HG02610 (cell line): ENCODE results near the gene SGCB.
"Not testable (repeated sequence)": the region's sequence is repeated elsewhere in the genome, so short reads cannot be mapped to it uniquely, and the experiment has no call there.

ENCODE experiments used
- ATAC-seq: cut with Tn5 transposase; IDR thresholded peaks from one replicate; pipeline ENCODE4 v1.9.1; 2021; ENCODE audit warnings: mild to moderate bottlenecking, moderate library complexity; ENCODE audit not compliant: unreplicated experiment

Gene SGCB, protein sequence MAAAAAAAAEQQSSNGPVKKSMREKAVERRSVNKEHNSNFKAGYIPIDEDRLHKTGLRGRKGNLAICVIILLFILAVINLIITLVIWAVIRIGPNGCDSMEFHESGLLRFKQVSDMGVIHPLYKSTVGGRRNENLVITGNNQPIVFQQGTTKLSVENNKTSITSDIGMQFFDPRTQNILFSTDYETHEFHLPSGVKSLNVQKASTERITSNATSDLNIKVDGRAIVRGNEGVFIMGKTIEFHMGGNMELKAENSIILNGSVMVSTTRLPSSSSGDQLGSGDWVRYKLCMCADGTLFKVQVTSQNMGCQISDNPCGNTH

GRCh38 chr4:52038103-52038912, at the start of gene SGCB:
Gene SGCB, minus strand, starts transcription at chr4:52038299. Its CDS starts 40 bp downstream, at chr4:52038259.
- peak; percentile 91 for ATAC-seq

- not testable (repeated sequence) for ATAC-seq
These were observed 48.3 kb upstream of the SGCB start for GRCh38 chr4:52086425-52086824.

- ATAC-seq, result no peak
These were observed 43.1 kb upstream of the SGCB start for GRCh38 chr4:52081216-52081615.

DNA sequence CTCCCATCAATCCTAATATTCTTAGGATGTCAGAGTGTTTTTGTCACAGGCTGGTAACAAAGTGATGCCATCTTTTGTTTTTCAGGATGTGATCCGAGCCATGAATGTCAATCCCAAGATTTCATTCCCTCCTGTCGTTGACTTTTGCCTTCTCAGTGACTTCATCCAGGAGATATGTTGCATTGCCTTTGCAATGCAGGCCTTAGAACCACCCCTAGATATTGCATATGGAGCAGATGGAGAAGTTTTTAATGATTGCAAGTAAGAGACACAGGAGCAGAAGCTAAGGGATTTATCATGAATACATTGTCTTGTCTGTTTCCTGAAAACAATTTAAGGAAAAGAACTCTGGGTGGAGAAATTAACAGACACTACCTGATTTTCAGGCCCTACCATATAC, 41.6 kb upstream of the SGCB start:
- ATAC-seq, result no peak

DNA sequence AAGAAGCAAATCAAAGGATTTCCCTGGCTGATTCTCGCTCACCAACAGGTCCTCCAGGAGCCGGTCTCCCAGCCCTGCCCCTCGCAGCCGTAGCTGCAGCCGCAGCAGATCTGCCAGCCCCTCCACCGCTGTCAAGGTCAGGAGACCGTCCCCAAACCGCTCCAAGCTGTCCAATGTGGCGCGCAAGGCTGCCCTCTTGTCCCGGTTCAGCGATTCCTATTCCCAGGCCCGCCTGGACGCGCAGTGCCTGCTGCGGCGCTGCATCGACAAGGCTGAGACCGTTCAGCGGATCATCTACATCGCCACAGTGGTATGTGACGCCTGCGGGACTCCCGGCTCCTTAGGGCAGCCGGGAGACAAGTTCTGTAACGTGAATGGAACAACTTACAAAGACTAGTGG, 38.6 kb upstream of the SGCB start:
- no peak for ATAC-seq

GRCh38 chr4:52071791-52072546, 33.9 kb upstream of the SGCB start:
- no peak for ATAC-seq

- no peak for ATAC-seq
These were observed 31.5 kb upstream of the SGCB start for GRCh38 chr4:52069571-52069970.

DNA sequence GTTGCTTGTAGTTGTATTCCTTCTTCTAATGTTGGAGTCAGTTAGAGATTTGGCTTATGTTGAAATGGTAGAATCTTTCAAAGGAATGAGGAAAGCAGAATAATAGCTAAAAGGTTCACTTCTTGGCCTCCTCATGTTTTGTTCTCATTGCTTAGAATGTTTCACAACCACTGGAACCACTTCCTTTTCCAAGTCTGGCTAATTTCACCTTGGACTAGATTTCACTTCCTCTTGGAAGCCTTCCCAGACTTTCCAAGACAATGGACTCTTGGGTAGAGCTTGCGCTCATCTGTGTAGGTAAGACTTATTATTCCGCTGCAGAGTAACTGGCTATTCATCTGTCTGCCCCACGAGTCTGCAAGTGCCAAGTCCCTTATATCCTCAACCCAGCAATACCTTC, 21.3 kb upstream of the SGCB start:
- ATAC-seq, result no peak

DNA sequence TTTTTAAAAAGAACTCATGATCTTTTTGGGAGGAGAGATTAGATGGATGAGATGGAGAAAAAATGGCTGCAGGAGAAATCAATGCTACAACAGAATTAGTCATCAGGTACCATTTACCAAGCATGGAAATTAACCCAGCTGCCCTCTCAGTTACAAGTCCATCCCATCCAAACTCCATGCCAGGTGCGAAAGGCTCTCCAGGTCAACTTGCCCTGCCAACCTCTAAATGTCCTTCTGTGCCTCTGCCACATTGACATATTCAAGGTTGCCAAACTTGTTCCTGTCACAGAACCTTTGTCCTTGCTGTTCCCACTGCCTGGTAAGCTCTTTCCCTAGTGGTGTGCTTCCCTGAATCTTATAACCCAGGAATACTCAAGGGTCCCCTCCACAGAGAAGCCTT, 20.2 kb upstream of the SGCB start:
- ATAC-seq, result no peak

DNA sequence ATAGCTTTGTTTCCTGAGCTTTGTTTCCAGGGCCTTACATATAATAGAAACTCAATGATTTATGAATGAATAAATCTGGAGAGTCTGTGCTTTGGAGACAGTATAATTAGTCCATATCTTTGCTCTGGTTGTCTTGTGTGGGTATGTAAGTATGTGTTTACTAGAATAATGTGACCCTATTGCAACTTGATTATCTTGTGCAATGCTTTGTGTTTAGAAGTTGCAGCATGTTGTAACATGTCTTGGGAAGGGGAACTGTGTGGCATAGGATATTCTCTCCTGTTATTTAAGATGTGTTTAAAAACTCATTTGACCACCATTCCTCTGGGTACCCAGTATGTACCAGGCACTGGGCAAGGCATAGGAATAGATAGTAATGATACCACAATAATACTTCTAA, 19.1 kb upstream of the SGCB start:
- no peak for ATAC-seq

DNA sequence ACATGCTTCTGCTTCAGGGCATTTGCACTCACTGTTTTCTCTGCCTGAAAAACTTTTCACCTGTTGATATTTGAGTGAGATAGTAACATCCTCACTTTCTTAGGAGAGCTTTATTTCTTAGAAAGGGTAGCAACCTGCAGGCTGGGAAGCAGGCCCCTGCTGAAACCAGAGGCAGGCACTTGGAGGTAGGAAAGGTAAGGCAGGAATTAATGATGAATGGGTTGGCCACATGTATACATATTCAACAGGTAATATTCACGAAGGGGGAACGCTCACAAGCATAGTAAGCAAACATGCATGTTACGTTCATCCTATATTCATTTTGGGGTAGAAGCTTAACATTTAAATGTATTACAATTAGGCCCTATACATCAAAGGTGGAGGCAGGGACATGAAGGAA, 16.2 kb upstream of the SGCB start:
- no peak for ATAC-seq

- peak; percentile 67 for ATAC-seq
These were observed 14.3 kb upstream of the SGCB start for GRCh38 chr4:52052475-52052780.

GRCh38 chr4:52051615-52052474, 13.7 kb upstream of the SGCB start:
- peak; percentile 66 for ATAC-seq

- peak; percentile 53 for ATAC-seq
These were observed 13.1 kb upstream of the SGCB start, which contains the start of gene SPATA18 for GRCh38 chr4:52051213-52051614. Gene SPATA18, plus strand, starts transcription at chr4:52051304. Its CDS starts 401 bp downstream, at chr4:52051705.

DNA sequence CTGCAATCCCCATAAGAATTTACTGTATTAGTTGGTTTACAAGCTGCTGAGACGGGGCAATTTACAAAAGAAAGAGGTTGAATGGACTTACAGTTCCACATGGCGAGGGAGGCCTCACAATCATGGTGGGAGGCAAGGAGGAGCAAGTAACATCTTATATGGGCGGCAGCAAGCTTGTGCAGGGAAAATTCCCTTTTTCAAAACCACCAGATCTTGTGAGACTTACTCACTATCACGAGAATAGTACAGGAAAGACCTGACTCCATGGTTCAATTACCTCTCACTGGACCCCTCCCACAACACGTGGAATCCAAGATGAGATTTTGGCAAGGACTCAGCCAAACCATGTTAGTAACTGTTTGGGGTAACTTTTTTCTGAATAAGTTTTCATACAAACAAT, 11.2 kb upstream of the SGCB start:
- no peak for ATAC-seq

GRCh38 chr4:52045028-52045427, 6.9 kb upstream of the SGCB start:
- no peak for ATAC-seq

GRCh38 chr4:52037689-52038102, 403 bp downstream of the SGCB start:
- ATAC-seq, result peak; percentile 47

DNA sequence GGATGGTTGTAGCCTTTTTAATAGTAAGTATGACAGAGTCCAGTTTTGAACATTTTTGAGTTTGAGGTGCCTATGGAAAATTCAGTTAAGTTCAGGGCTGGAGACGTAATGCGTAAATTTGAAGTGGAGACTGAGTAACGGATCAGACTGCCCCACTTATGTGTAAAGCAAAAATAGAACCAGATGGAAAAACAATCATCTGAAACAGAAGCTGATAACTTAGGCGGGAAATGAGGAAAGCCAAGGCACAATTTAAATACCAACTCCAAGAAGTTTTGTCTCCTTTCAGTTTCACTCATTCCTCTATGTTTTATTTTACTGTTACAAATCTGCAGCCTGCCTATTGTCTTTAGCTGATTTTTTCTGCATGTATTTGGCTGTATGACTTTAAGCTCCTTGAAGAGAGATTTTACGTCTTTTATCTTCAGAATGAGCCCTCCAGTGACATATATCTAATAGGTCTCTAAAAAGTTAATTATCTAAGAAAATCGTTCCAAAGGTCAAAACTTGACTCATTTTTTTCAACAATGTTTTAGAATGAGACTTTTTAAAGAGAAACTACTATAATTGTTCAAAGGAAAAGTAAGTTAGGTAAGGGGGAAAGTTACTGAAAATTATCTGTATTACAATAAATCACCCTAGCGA, 1.1 kb downstream of the SGCB start:
- no peak for ATAC-seq

- no peak for ATAC-seq
These were observed 2.9 kb downstream of the SGCB start for GRCh38 chr4:52035190-52035589.

DNA sequence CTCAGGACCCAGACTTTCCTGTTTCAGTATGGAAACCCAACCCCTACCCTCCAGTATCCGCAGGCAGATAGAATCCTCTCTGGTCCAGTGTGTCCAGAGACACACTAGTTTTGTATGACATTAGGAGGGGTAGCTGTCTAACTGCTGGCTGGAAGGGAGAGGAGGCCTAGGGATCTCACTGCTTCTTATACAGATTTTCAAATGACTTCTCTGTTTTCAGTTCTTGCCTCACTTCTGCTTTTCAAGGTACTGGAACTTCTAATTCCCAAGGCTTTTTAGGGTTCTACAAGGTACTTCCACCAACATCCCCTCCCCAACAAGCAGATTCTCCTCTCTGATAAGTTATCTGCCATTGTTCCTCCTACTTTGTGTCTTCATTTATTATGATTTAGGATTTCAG, 6.1 kb downstream of the SGCB start:
- ATAC-seq, result no peak
